IPS DF 4.7 (cell line): ENCODE measurements around the gene TTLL8.

Experiments
- DNase-seq: peaks from one replicate; pipeline ENCODE4 v3.0.0-alpha.2; 2013; ENCODE audit warnings: low spot score; ENCODE audit errors: extremely low read depth

The TTLL8 gene

GRCh38 chr22:50062509-50063135, 4.5 kb upstream of the TTLL8 start:
- no peak for DNase-seq

GRCh38 chr22:50061824-50062355, 3.8 kb upstream of the TTLL8 start:
- no peak for DNase-seq

GRCh38 chr22:50061141-50061823, 3.2 kb upstream of the TTLL8 start:
- no peak for DNase-seq

- no peak for DNase-seq
Observed at GRCh38 chr22:50060441-50061140, 2.5 kb upstream of the TTLL8 start.

GRCh38 chr22:50059881-50060262, 1.8 kb upstream of the TTLL8 start:
- DNase-seq: no peak

- DNase-seq: peak; percentile 28
Observed at GRCh38 chr22:50058906-50059880, 1.1 kb upstream of the TTLL8 start.

GRCh38 chr22:50057278-50058060, 629 bp downstream of the TTLL8 start:
- no peak for DNase-seq

- DNase-seq: no peak
Observed at GRCh38 chr22:50056214-50056972, 1.7 kb downstream of the TTLL8 start.

- no peak for DNase-seq
Observed at GRCh38 chr22:50053861-50054260, 4.2 kb downstream of the TTLL8 start.

- DNase-seq: no peak
Observed at GRCh38 chr22:50051930-50052329, 6.2 kb downstream of the TTLL8 start.

GRCh38 chr22:50049299-50050195, 8.6 kb downstream of the TTLL8 start:
- no peak for DNase-seq

- DNase-seq: no peak
Observed at GRCh38 chr22:50048836-50049235, 9.3 kb downstream of the TTLL8 start.

- no peak for DNase-seq
Observed at GRCh38 chr22:50048061-50048765, 9.9 kb downstream of the TTLL8 start.

- DNase-seq: no peak
Observed at GRCh38 chr22:50047346-50047745, 10.8 kb downstream of the TTLL8 start.

- DNase-seq: no peak
Observed at GRCh38 chr22:50046481-50047245, 11.4 kb downstream of the TTLL8 start.

GRCh38 chr22:50046019-50046415, 12.1 kb downstream of the TTLL8 start:
- no peak for DNase-seq
